HPDE6-E6E7 (cell line): ENCODE measurements around the gene SIN3A.
"Not testable (repeated sequence)": the region's sequence is repeated elsewhere in the genome, so short reads cannot be mapped to it uniquely, and the experiment has no call there.

Experiments
- DNase-seq: peaks from one replicate; pipeline ENCODE4 v3.0.0; 2011; ENCODE audit warnings: missing footprints; ENCODE audit errors: extremely low spot score

The SIN3A gene

GRCh38 chr15:75335705-75336355 lies 115.7 kb downstream of the SIN3A start, which contains the start of gene COMMD4:
Gene COMMD4 (plus strand): TSS chr15:75336063. CDS start chr15:75336090, 27 bp downstream.
- peak; percentile 64 for DNase-seq

DNA sequence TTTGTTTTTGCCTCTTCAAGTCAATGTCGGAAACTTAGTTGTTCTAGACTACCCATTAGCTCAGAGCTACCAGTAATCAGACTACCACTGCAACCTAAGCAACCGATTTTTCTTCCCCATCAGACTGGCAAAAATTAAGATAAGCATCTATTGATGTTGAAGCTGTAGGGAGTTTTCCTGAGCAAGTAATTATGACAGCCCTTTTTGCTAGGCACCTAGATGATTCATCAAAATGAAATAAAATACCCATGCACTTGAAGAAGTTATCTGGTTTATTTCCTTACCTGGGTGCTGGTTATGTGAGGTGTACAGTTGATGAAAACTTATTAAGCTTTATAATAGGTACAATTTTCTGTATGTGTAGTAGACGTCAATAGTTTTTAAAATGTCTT lies 116.2 kb downstream of the SIN3A start:
- DNase-seq = no peak

DNA sequence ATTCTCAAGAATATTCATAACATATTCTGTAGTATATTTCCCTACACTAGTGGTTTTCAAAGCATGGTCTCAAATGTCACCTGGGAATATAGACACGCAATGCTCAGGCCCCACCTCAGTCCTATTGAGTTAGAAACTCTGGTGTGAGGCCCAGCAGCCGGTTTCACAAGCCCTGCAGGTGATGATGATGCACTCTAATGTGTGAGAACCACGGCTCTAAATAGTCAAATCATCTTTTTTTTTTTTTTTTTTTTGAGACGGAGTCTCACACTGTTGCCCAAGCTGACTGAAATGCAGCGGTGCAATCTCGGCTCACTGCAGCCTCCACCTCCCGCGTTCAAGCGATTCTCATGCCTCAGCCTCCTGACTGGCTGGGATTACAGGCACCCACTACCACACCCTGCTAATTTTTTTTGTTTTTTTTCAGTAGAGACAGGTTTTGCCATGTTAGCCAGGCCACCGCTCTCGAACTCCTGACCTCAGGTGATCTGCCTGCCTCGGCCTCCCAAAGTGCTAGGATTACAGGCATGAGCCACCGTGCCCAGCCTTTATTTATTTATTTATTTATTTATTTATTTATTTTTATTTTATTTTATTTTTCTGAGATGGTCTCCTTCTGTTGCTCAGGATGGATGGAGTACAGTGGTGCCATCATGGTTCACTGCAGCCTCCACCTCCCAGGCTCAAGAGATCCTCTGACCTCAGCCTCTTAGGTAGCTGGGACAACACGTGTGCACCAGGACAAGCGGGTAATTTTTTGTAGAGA lies 117.7 kb downstream of the SIN3A start:
- not testable (repeated sequence) for DNase-seq

DNA sequence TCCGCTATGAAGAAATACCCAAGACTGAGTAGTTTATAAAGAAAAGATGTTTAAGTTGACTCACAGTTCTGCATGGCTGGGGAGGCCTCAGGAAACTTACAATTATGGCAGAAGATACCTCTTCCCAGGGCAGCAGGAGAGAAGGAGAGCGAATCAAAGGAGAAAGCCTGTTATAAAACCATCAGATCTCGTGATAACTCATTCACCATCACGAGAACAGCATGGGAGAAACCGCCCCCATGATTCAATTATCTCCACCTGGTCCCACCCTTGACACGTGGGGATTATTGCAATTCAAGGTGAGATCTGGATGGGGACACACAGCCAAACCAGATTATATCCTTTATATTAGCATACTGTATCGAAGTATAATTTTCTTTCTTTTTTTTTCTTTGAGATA lies 119.4 kb downstream of the SIN3A start:
- not testable (repeated sequence) for DNase-seq

- no peak for DNase-seq
These were observed 121.9 kb downstream of the SIN3A start for GRCh38 chr15:75329571-75329970.

- no peak for DNase-seq
These were observed 122.8 kb downstream of the SIN3A start for GRCh38 chr15:75328493-75329314.

DNA sequence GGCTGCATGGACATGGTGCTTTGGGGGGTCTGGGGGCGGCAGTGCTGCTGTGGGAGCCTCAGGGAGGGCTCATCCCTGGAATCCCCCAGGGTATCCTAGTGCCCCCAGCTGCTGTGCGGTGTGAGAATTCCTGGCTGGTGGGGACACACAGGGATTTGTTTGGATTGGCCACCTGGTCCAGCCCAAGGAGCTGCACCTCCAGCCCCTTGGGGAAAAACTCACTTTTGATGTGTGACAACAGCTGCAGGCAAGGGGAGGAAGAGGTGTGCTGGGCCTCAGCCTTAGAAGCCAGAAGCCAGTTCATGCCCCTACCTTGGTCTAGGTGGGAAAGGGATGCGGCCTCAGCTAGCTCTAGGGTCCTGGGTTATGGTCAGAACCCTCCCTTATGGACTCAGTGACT lies 124.0 kb downstream of the SIN3A start:
- no peak for DNase-seq

DNA sequence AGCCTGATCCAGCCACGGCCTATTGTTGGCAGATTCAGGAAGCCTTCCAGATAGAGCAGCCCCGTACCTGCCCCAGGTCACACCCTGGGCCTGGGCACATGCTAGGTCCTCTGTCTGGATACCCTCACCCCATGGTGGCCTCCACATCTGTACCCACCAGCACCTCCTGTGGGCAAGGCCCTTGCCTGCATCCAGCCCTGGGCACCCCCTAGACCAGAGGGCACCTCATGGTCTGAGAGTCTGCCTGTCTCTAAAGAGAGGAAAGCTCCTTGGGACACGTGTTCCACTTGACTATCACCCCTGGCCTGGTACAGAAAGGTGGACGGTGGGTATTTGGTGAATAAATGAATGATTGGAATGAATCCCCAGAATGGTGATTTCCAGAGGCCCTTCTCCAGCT lies 124.5 kb downstream of the SIN3A start:
- no peak for DNase-seq

GRCh38 chr15:75325922-75326321 lies 125.6 kb downstream of the SIN3A start:
- no peak for DNase-seq

DNA sequence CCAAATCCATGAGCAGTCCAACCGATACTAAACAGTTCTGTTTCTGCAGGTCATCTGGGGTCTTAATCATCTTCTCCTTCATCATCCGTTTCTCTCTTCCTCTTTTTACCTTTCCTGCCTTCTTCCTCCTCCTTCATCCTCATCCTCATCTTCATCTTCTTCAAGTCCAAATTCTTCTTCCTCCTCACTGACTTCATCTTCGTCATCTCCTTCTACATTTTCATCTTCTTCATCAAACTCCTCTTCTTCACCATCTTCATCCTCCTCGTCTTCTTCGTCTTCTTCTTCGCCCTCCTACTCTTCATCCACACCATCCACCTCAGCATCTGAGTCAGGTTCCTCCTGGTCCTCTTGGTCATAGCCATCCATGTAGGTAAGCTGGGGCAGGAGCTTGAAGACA lies 129.8 kb downstream of the SIN3A start:
- DNase-seq = no peak
